OCI-LY3 (cell line): Measurements from ENCODE around the gene FTSJ1.

Experiments
- H2AFZ ChIP-seq: fragments of 200-600, 300-600 bp; shearing (Covaris generic); 2 replicates; pipeline ENCODE4 v1.6.0; 2014; ENCODE audit warnings: antibody characterized with exemption, low read depth, low read length
- H3K27ac ChIP-seq: fragments of 200-600, 300-600 bp; sonication (generic); 2 replicates; pipeline ENCODE4 v1.5.1; 2014; ENCODE audit warnings: mild to moderate bottlenecking, low read length, moderate library complexity, mixed read lengths
- H3K27me3 ChIP-seq: fragments of 200-600, 300-600 bp; sonication (generic); 2 replicates; pipeline ENCODE4 v1.6.1; 2014; ENCODE audit warnings: low read depth, low read length, mixed read lengths
- H3K36me3 ChIP-seq: fragments of 200-600, 300-600 bp; sonication (generic); replicated peaks from 2 replicates; pipeline ENCODE3; 2014; ENCODE audit warnings: low read depth, low read length, mixed read lengths
- H3K4me1 ChIP-seq: fragments of 300-600, 200-600 bp; sonication (generic); 2 replicates; pipeline ENCODE4 v1.6.1; 2014; ENCODE audit warnings: low read length, mixed read lengths
- H3K4me2 ChIP-seq: fragments of 200-600, 300-600 bp; sonication (generic); 2 replicates; pipeline ENCODE4 v1.6.1; 2014; ENCODE audit warnings: low read length, mixed read lengths
- H3K4me3 ChIP-seq: fragments of 300-600, 200-600 bp; sonication (generic); 2 replicates; pipeline ENCODE4 v1.5.1; 2014; ENCODE audit warnings: antibody characterized with exemption, mild to moderate bottlenecking, low read length, moderate library complexity
- H3K79me2 ChIP-seq: fragments of 300-600, 200-600 bp; shearing (Covaris generic); 2 replicates; pipeline ENCODE4 v1.6.1; 2014; ENCODE audit warnings: mild to moderate bottlenecking, low read length, mixed read lengths
- H3K9ac ChIP-seq: fragments of 300-600, 200-600 bp; shearing (Covaris generic); 2 replicates; pipeline ENCODE4 v1.6.0; 2014; ENCODE audit warnings: mild to moderate bottlenecking, low read length, moderate library complexity
- H3K9me3 ChIP-seq: fragments of 200-600, 300-600 bp; shearing (Covaris generic); 2 replicates; pipeline ENCODE4 v1.6.1; 2014; ENCODE audit warnings: low read length, mixed read lengths; ENCODE audit not compliant: insufficient read depth
- H4K20me1 ChIP-seq: fragments of 200-600, 300-600 bp; sonication (generic); 2 replicates; pipeline ENCODE4 v1.6.1; 2016; ENCODE audit warnings: low read length, mixed read lengths; ENCODE audit not compliant: insufficient read depth
- EZH2phosphoT487 ChIP-seq: fragments of 200-600 bp; shearing (Covaris generic); IDR thresholded peaks from 2 replicates; pipeline ENCODE4 v1.6.1; 2018; ENCODE audit warnings: antibody characterized with exemption, mixed run types, low read depth
- TF ChIP-seq, protein P1 (sequence below): fragments of 200-600, 300-600 bp; sonication (generic); IDR thresholded peaks from 2 replicates; pipeline ENCODE4 v1.5.1; 2014; ENCODE audit warnings: antibody characterized with exemption, low read length, low read depth

Gene FTSJ1

DNA sequence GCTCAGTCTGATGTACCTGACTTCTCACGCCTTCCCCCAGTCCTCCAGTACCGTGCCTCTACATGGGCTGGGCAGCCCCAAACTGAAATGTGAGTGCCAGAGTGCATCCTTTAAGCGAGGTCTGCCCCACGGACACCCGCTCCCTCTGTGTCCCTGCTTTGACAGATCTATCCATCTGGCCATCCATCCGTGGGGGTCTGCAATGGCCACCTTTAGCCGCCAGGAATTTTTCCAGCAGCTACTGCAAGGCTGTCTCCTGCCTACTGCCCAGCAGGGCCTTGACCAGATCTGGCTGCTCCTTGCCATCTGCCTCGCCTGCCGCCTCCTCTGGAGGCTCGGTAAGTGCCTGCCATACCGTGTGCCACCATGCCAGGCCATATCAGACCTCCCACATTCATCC is 33.6 kb downstream of the FTSJ1 start:
- peak overlapping the region; percentile 88; the same call in 1 of the 2 replicates for H2AFZ ChIP-seq
- TF ChIP-seq, protein P1, sequence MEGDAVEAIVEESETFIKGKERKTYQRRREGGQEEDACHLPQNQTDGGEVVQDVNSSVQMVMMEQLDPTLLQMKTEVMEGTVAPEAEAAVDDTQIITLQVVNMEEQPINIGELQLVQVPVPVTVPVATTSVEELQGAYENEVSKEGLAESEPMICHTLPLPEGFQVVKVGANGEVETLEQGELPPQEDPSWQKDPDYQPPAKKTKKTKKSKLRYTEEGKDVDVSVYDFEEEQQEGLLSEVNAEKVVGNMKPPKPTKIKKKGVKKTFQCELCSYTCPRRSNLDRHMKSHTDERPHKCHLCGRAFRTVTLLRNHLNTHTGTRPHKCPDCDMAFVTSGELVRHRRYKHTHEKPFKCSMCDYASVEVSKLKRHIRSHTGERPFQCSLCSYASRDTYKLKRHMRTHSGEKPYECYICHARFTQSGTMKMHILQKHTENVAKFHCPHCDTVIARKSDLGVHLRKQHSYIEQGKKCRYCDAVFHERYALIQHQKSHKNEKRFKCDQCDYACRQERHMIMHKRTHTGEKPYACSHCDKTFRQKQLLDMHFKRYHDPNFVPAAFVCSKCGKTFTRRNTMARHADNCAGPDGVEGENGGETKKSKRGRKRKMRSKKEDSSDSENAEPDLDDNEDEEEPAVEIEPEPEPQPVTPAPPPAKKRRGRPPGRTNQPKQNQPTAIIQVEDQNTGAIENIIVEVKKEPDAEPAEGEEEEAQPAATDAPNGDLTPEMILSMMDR = no peak
- TF ChIP-seq EZH2phosphoT487 = no peak

DNA sequence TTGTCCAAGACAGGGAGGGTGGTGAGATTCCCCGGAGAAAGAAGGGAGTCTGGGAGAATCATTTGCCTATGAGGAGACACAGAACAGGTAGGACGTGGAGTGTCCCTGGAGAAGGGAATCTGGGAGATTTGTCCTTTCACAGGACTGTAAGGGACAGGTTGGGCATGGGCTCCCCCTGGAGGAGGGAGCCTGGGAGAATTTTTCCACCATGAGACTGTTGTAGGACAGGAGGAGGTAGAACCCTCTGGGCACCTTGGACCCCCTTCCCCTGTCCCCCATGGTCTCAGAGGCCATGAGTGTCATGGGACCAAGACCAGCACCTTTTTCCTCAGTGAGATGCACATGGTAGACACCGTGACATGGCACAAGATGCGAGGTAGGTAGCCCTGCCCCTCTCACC is 35.6 kb downstream of the FTSJ1 start:
- peaks cover 5% of the 10 kb centered on the region; the same call in 1 of the 2 replicates for H3K4me1 ChIP-seq
- H3K4me3 ChIP-seq = no peak overlapping the region
- H3K36me3 ChIP-seq = no peaks in the 10 kb centered on the region
- no peak overlapping the region for H2AFZ ChIP-seq
- H4K20me1 ChIP-seq = no peaks in the 10 kb centered on the region
- H3K27ac ChIP-seq = no peak overlapping the region
- no peaks in the 10 kb centered on the region for H3K27me3 ChIP-seq
- no peaks in the 10 kb centered on the region for H3K79me2 ChIP-seq
- no peak overlapping the region for H3K4me2 ChIP-seq
- H3K9ac ChIP-seq = no peak overlapping the region
- H3K9me3 ChIP-seq = no peaks in the 10 kb centered on the region
- no peak for TF ChIP-seq EZH2phosphoT487
- TF ChIP-seq, protein P1 = peak; percentile 29

More for the DNA sequence above, 33.6 kb downstream of the FTSJ1 start:
- Histone ChIP-seq H3K9ac (peak overlapping the region; percentile 88), H3K27ac (no peak overlapping the region), H3K9me3 (no peaks in the 10 kb centered on the region), H3K4me1 (peaks cover 5% of the 10 kb centered on the region; the same call in 1 of the 2 replicates), H4K20me1 (no peaks in the 10 kb centered on the region), H3K4me2 (peak overlapping the region; percentile 87), H3K4me3 (peak overlapping the region; percentile 94), H3K27me3 (no peaks in the 10 kb centered on the region), H3K36me3 (no peaks in the 10 kb centered on the region), H3K79me2 (no peaks in the 10 kb centered on the region)

DNA sequence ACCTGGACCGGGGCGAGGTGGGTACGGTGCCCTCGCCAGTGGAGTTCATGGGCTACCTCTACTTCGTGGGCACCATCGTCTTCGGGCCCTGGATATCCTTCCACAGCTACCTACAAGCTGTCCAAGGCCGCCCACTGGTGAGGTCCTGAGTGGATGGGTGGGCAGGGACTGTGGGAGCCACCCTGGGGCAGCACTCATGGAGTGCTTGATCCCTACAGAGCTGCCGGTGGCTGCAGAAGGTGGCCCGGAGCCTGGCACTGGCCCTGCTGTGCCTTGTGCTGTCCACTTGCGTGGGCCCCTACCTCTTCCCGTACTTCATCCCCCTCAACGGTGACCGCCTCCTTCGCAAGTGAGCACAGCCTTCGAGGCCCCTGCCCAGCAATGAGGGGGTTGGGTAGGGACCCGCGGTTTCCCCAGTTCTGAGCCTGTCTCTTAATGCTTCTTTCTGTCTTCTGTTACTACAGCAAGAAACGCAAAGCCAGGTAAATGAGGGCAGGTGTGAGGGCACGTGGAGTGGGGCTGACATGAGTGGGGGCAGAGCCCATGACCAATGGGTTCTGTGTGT is 36.5 kb downstream of the FTSJ1 start:
- Histone ChIP-seq H3K9me3 (no peaks in the 10 kb centered on the region), H3K4me1 (peaks cover 5% of the 10 kb centered on the region; the same call in 1 of the 2 replicates), H2AFZ (no peak overlapping the region), H3K4me3 (no peak overlapping the region), H4K20me1 (no peaks in the 10 kb centered on the region), H3K27ac (no peak overlapping the region), H3K36me3 (no peaks in the 10 kb centered on the region), H3K27me3 (no peaks in the 10 kb centered on the region), H3K4me2 (no peak overlapping the region), H3K79me2 (no peaks in the 10 kb centered on the region), H3K9ac (no peak overlapping the region)
- TF ChIP-seq, protein P1 = no peak
- no peak for TF ChIP-seq EZH2phosphoT487

DNA sequence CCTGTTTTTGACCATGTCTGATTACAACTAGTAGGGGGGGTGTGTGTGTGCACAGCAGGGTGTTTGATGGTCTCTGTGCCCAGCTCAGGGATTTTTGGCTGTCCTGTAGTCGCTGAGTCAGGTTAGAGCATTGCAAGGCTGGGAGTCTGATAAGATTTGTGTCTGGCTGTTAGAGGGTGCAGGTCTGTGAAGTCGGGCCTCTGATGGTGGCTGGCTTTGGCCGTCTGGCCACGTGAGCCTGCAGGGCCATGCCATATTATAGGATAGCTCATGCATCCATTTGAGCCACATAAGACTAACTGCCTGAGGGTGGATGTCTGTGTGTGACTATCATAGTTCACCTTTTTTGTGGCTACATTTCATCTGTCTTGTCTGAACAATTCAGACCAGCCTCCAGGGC is 37.7 kb downstream of the FTSJ1 start:
- Histone ChIP-seq H3K27ac (no peak overlapping the region), H3K36me3 (no peaks in the 10 kb centered on the region), H2AFZ (no peak overlapping the region), H3K4me3 (no peak overlapping the region), H3K79me2 (no peaks in the 10 kb centered on the region), H3K4me2 (no peak overlapping the region), H4K20me1 (no peaks in the 10 kb centered on the region), H3K9ac (no peak overlapping the region), H3K27me3 (no peaks in the 10 kb centered on the region), H3K4me1 (peaks cover 5% of the 10 kb centered on the region; the same call in 1 of the 2 replicates), H3K9me3 (no peaks in the 10 kb centered on the region)
- TF ChIP-seq, protein P1 = no peak
- no peak for TF ChIP-seq EZH2phosphoT487
